GM21737 (cell line): ENCODE measurements around the gene PLA2G1B.

ENCODE experiments used
- ATAC-seq: cut with Tn5 transposase; IDR thresholded peaks from one replicate; pipeline ENCODE4 v1.9.1; 2021; ENCODE audit warnings: mild to moderate bottlenecking, moderate library complexity; ENCODE audit not compliant: unreplicated experiment

The PLA2G1B gene

DNA sequence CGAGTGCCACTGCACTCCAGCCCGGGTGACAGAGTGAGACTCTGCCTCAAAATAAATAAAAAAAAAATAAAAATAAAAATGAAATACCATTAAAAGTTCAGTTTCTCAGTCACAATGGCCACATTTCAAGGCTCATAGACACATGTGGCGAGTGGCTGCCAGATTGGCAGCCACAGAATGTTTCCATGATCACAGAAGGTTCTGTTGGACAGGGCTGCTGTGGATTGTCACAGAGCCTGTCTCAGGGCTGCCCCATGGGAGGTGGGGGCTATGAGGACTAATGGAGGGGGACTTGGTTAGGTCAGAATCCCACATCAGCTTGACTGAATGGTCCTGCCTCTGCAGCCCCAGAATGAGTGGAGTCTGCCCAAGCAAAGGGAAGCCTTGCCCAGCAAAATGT is 3.8 kb upstream of the PLA2G1B start:
- ATAC-seq = no peak

GRCh38 chr12:120328228-120328627 is 649 bp upstream of the PLA2G1B start:
- ATAC-seq = no peak

DNA sequence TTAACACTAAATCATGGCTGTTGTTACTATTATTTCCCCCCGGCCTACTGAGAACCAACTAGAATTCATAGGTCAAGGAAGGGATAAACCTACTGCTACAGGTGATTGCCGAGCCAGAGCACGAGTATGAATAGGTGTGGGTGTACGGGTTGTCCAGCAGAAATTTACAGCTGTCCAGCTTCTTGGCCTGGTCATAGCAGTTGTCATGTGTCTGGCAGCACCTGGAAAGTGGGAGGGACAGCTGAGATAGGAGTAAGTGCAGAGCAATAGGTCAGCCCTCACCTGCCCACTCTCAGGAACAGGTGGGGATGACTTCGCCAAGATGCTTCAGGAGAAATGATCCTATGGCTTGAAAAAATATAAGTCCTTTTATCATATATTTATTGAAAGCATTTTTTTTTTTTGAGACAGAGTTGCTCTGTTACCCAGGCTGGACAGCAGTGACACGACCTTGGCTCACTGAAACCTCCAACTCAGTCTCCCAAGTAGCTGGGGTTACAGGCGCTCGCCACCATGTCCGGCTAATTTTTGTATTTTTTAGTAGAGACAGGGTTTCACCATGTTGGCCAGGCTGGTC is 2.6 kb downstream of the PLA2G1B start:
- no peak for ATAC-seq

DNA sequence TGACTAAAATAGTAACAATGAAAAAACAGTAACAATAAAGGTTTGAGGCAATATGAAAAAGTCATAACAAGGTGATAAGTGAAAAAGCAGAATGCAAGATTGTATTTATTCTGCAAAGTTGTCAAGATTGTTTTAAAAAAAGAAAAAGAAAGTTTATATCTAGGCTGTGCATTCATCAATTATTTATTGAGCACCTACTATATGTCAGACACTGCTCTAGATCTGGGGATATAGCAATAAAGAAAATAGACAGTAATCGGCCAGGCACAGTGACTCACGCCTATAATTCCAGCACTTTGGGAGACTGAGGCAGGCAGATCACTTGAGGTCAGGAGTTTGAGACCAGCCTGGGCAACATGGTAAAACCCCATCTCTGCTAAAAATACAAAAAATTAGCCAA is 3.8 kb downstream of the PLA2G1B start:
- ATAC-seq = no peak

- ATAC-seq = no peak
Observed at GRCh38 chr12:120321382-120322202, 6.0 kb downstream of the PLA2G1B start.

- peak; percentile 98 for ATAC-seq
Observed at GRCh38 chr12:120317224-120318105, 10.1 kb downstream of the PLA2G1B start.

DNA sequence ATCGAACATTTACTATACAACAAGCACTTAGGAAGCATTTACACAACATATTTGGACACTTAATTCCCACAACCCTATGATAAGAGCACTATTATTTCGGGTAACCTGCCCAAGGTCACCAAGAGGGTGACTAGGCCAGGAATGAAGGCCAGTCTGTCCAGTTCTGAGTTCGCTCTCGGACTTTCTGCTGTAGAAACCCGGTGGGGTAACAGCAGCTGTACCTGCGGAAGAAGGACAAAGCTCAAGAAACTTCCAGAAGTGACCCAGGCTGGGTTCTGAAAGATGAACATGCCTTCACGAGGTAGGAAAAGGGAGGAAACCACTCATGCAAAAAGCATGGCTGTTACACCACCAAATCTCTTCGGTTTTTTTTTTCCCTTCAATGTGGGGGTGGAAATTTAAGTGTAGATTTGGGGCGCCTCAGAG is 10.8 kb downstream of the PLA2G1B start:
- ATAC-seq = no peak

DNA sequence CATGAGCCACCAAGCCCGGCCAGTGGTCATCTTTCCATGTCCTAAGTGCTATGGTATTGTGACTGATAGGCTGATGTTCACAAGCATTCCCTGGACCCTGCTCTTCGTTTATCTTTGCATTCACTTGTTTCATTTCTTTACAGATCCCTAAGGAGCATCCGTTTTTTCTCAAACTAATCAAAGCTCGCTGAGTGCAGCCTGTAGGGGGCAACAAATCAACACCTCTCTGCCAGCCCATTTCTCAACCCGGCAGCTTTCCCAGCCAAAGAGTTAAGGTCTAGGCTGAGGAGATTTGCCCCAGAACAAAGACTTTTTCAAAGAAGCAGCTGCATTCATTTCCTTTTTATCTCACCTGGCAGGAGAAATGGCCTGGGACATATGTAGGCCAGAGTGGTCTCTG is 13.4 kb downstream of the PLA2G1B start:
- ATAC-seq = no peak

GRCh38 chr12:120301962-120302815 is 25.4 kb downstream of the PLA2G1B start, which contains the start of gene SIRT4:
Gene SIRT4, plus strand, starts transcription at chr12:120302321. Its CDS starts 1,241 bp downstream, at chr12:120303562.
- peak; percentile 93 for ATAC-seq

DNA sequence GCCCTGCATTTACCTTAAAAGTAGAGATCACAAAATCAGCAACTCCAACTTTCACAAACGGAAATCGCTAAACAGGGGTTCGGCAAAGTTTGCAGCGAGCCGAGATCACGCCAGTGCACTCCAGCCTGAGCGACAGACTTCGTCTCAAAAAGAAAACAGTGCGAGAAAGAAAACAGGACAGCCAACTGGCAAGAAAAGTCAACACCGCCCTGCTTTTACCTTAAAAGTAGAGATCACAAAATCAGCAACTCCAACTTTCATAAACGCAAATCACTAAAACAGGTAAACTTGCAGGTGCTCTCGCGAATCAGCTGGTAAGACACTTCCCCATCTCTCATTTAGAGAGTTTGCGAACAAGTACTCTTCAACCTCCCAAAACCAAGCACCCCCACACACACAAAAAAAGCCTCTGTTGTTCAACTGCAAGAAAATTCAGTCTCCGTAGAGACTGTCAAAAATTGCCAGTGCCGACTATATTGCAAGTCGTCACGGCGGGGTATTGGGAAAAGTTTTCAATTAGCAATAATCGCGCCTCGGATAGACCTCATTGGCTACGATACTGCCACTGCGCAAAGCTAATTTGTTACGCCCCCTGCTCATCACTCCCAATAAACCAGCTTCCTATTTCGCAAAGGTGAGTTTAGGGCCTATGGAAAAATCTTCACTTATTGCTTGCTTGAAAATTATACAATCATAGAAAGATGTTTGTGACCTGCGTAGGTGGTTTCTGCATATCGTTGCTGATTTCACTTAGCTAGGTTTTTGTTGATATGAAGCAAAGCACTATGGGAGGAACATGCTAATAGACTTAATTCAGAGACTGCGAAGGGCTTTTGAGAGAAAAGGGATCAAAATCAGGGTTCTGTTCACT is 34.7 kb downstream of the PLA2G1B start, which contains the start of gene RNU4-1:
TSS of gene RNU4-1 (minus strand) at position 577 of the 871 bp plus-strand sequence.
- no peak for ATAC-seq

DNA sequence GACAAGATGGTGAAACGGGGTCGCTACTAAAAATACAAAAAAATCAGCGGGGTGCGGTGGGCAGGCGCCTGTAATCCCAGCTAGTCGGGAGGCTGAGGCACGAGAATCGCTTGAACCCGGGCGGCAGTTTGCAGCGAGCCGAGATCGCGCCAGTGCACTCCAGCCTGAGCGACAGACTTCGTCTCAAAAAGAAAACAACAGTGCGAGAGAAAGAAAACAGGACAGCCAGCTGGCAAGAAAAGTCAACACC is 35.2 kb downstream of the PLA2G1B start:
- no peak for ATAC-seq

DNA sequence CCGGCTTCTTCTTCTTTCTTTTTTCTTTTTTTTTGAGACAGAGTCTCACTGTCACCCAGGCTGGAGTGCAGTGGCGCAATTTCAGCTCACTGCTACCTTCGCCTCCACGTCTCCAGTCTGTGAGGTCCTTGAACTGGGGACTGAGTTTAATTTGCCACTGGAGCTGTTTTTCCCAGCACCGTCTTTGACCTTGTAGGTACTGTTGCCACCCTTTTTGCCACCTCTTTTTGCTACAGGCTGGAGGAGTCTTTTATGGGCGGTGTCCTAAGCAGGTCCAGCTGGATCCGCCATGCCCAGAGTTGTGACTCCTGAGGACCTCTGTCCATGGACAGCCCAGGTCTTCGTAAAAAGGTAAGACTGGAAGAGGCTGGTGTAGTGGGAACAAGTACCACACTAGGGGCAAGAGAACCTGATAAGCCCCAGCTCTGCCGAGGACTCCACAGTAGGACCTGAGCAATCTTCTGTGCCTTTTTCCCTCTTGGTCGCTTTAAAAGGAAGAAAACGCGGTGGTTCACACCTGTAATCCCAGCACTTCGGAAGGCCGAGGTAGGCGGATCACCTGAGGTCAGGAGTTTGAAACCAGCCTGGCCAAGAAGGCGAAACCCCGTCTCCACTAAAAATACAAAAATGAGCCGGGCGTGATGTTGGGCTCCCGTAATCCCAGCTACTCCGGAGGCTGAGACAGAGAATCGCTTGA is 36.8 kb downstream of the PLA2G1B start:
- ATAC-seq = no peak

- ATAC-seq = no peak
Observed at GRCh38 chr12:120287491-120287890, 40.1 kb downstream of the PLA2G1B start.

DNA sequence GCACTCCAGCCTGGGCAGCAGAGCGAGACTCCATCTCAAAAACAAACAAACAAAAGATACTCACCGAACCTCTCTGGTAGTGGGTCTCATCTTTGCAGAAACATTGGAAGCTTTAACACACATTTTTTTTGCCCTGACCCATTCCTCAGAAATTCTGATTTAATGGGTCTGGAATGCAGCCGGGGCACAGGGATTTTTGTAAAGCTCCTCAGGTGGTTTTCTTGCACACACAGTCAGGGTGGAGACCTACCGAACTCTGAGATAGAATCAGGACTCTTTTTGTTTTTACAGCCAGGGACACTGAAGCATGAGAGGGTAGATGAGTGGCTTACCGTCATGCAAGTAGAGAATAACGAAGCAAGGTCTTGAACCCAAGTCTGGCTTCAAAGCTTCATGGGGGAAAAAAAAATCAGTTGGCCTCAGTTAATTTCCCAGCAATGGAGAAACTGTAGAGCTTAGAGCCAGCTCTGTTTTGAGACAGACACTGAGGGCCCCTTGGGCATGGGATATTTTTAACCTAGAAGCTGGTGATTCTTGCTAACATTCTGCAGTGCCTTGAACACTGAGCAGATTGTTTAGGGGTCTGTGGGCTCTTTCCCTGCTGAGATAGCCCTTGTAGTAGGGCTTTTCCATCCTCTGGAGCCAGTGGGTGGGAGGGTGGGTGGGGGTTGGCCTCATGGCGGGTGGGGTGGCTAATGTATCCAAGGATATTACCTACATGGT is 40.6 kb downstream of the PLA2G1B start:
- no peak for ATAC-seq

GRCh38 chr12:120284381-120284780 is 43.2 kb downstream of the PLA2G1B start:
- ATAC-seq = no peak

- ATAC-seq = no peak
Observed at GRCh38 chr12:120283318-120283717, 44.3 kb downstream of the PLA2G1B start.

DNA sequence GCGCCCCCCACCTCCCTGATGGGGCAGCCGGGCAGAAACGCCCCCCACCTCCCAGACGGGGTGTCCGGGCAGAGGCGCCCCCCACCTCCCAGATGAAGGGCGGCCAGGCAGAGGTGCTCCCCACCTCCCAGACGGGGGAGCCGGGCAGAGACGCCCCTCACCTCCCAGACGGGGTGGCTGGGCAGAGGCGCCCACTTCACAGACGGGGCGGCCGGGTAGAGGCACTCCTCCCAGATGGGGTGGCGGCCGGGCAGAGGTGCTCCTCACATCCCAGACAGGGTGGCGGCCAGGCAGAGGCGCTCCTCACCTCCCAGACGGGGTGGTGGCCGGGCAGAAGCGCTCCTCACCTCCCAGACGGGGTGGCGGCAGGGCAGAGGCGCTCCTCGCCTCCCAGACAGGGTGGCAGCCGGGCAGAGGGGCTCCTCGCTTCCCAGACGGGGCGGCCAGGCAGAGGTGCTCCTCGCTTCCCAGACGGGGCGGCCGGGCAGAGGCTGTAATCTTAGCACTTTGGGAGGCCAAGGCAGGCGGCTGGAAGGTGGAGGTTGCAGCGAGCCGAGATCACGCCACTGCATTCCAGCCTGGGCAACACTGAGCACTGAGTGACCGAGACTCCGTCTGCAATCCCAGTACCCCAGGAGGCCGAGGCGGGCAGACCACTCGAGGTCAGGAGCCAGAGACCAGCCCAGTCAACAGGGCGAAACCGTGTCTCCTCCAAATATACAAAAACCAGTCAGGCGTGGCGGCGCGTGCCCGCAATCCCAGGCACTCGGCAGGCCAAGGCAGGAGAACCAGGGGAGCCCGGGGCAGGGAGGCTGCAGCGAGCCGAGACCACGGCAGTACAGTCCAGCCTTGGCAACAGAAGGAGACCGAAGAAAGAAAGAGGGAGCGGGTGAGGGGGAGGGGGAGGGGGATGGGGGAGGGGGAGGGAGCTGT is 49.2 kb downstream of the PLA2G1B start:
- ATAC-seq = no peak
